ENCODE data around the gene FARS2. TPM values are rescaled to one million over a fixed set of nuclear protein-coding genes. Genes with fewer than 3 reads are reported as not detected.
A peak's percentile ranks its signal among the peaks of the same experiment; 100 is the strongest.

Gene FARS2
- total and polyA plus RNA-seq, 2 donors (not counting 1 experiment from before 2014, with no cell fraction given), result 33.0 to 35.5 TPM

- H3K4me2 ChIP-seq (replicated peaks; ENCODE audit: low read depth, low read length, poor library complexity, severe bottlenecking), result no peak overlapping the region
- H3K27me3 ChIP-seq (replicated peaks in 1 of 4; ENCODE audit: control extremely low read depth in 1 of 4, control insufficient read depth in 3 of 4, insufficient read depth in 4 of 4, low read length in 3 of 4), result no peaks in the 10 kb centered on the region
- H3K9me3 Mint-ChIP-seq (ENCODE audit: insufficient read depth), result no peaks in the 10 kb centered on the region
- ChIA-PET POLR2A (interaction anchor here (0.6 kb wide), 1 partner anchor 268 kb away, joined by 9 read pairs; no protein-coding TSS in a partner anchor), CTCF (no interaction called here)
- DNase-seq (no peak), ATAC-seq (ENCODE audit: low read depth) (no peak)
- H3K4me3 ChIP-seq (ENCODE audit: control extremely low read depth in 1 of 5, extremely low read depth in 1 of 5, insufficient read depth in 1 of 5, low read depth in 2 of 5, low read length in 4 of 5), result no peak overlapping the region
- H4K20me1 ChIP-seq (ENCODE audit: control insufficient read depth, insufficient read depth, low read length, poor library complexity, severe bottlenecking), result no peaks in the 10 kb centered on the region
- TF ChIP-seq CTCF (IDR thresholded peaks at IDR 0.05) (no peak), EZH2 (IDR thresholded peaks at IDR 0.05; ENCODE audit: borderline replicate concordance, insufficient read depth, low read depth, low read length, poor library complexity, severe bottlenecking) (no peak)
- H3K4me1 ChIP-seq (ENCODE audit: control insufficient read depth in 2 of 2, insufficient read depth in 2 of 2, low read length in 2 of 2), result peaks cover 18 to 19% of the 10 kb centered on the region in 2 donors
- H2AFZ ChIP-seq (ENCODE audit: insufficient read depth, low read depth, low read length, poor library complexity, severe bottlenecking), result no peak overlapping the region
- 72% methylated on average over 3 of the region's 6 CpGs for WGBS (ENCODE audit: insufficient coverage)
- no peaks in the 10 kb centered on the region for H3K9me3 ChIP-seq (ENCODE audit: control extremely low read depth in 1 of 3, control insufficient read depth in 2 of 3, insufficient read depth in 1 of 3, low read length in 2 of 3)
- H3K27me3 Mint-ChIP-seq, result no peaks in the 10 kb centered on the region
- H3K79me2 ChIP-seq (ENCODE audit: control insufficient read depth, insufficient read depth, low read length), result no peaks in the 10 kb centered on the region
- H3K36me3 ChIP-seq (replicated peaks in 1 of 2; ENCODE audit: control extremely low read depth in 1 of 2, control insufficient read depth in 1 of 2, extremely low read depth in 1 of 2, insufficient read depth in 2 of 2, low read length in 1 of 2), result no peaks in the 10 kb centered on the region
- intact Hi-C loops (cut with micrococcal nuclease), result no loop called here
- peaks cover 35% of the 10 kb centered on the region for H3K4me1 Mint-ChIP-seq
- H3K4me3 Mint-ChIP-seq, result no peak overlapping the region
- no peak overlapping the region for H3K27ac ChIP-seq (ENCODE audit: low read length in 2 of 2)
- H3K27ac Mint-ChIP-seq, result no peak overlapping the region
- no peak overlapping the region for H3K9ac ChIP-seq (ENCODE audit: low read length)
These were observed 362.9 kb downstream of the FARS2 start for GRCh38 chr6:5624256-5624655.

GRCh38 chr6:5626727-5627426 lies 365.6 kb downstream of the FARS2 start:
- peak overlapping the region in 1 of 5 experiments; percentile 33 for H3K4me3 ChIP-seq (ENCODE audit: control extremely low read depth in 1 of 5, extremely low read depth in 1 of 5, insufficient read depth in 1 of 5, low read depth in 2 of 5, low read length in 4 of 5)
- no peaks in the 10 kb centered on the region for H3K27me3 ChIP-seq (replicated peaks in 1 of 4; ENCODE audit: control extremely low read depth in 1 of 4, control insufficient read depth in 3 of 4, insufficient read depth in 4 of 4, low read length in 3 of 4)
- ChIA-PET POLR2A (interaction anchor here (0.6 kb wide), 1 partner anchor 13 kb away, joined by 6 read pairs; no protein-coding TSS in a partner anchor), CTCF (no interaction called here)
- H2AFZ ChIP-seq (ENCODE audit: insufficient read depth, low read depth, low read length, poor library complexity, severe bottlenecking), result peak overlapping the region; percentile 26
- intact Hi-C loops (cut with micrococcal nuclease), result loop anchor here (5.0 kb wide), 1 partner anchor 40 kb away; no protein-coding TSS in a partner anchor
- TF ChIP-seq CTCF (IDR thresholded peaks at IDR 0.05) (no peak), EZH2 (IDR thresholded peaks at IDR 0.05; ENCODE audit: borderline replicate concordance, insufficient read depth, low read depth, low read length, poor library complexity, severe bottlenecking) (no peak)
- WGBS (ENCODE audit: insufficient coverage), result no CpG with 5 or more reads among the region's 7 CpGs
- ATAC-seq (ENCODE audit: low read depth) (peak; percentile 57), DNase-seq (peak; percentile 35)
- peak overlapping the region; percentile 17 for H3K9ac ChIP-seq (ENCODE audit: low read length)
- no peaks in the 10 kb centered on the region for H3K79me2 ChIP-seq (ENCODE audit: control insufficient read depth, insufficient read depth, low read length)
- Mint-ChIP-seq H3K4me3 (peak overlapping the region; percentile 71), H3K27me3 (no peaks in the 10 kb centered on the region), H3K4me1 (peaks cover 40% of the 10 kb centered on the region), H3K9me3 (ENCODE audit: insufficient read depth) (no peaks in the 10 kb centered on the region), H3K27ac (peak overlapping the region; percentile 81)
- H3K4me1 ChIP-seq (ENCODE audit: control insufficient read depth in 2 of 2, insufficient read depth in 2 of 2, low read length in 2 of 2), result peaks cover 14 to 15% of the 10 kb centered on the region in 2 donors
- H3K27ac ChIP-seq (ENCODE audit: low read length in 2 of 2), result peak overlapping the region in 1 of 2 donors; percentile 51
- no peaks in the 10 kb centered on the region for H3K9me3 ChIP-seq (ENCODE audit: control extremely low read depth in 1 of 3, control insufficient read depth in 2 of 3, insufficient read depth in 1 of 3, low read length in 2 of 3)
- peak overlapping the region; percentile 55 for H3K4me2 ChIP-seq (replicated peaks; ENCODE audit: low read depth, low read length, poor library complexity, severe bottlenecking)
- H3K36me3 ChIP-seq (replicated peaks in 1 of 2; ENCODE audit: control extremely low read depth in 1 of 2, control insufficient read depth in 1 of 2, extremely low read depth in 1 of 2, insufficient read depth in 2 of 2, low read length in 1 of 2), result no peaks in the 10 kb centered on the region
- no peaks in the 10 kb centered on the region for H4K20me1 ChIP-seq (ENCODE audit: control insufficient read depth, insufficient read depth, low read length, poor library complexity, severe bottlenecking)
